Neuronal stem cell (in vitro differentiated cells): ENCODE results near the gene ACTN3.

ENCODE experiments used
- DNase-seq: peaks from one replicate; pipeline ENCODE4 v3.0.0-alpha.2; 2013; ENCODE audit warnings: low spot score
- H2AFZ ChIP-seq: one replicate; pipeline ENCODE4 v1.6.1; 2013; ENCODE audit warnings: mild to moderate bottlenecking, low read length, inconsistent platforms
- H2AK5ac ChIP-seq: 2 replicates; pipeline ENCODE4 v1.6.1; 2013; ENCODE audit warnings: low read depth, mild to moderate bottlenecking, inconsistent platforms, low read length, moderate library complexity, mixed read lengths
- H2BK120ac ChIP-seq: 2 replicates; pipeline ENCODE4 v1.6.1; 2013; ENCODE audit warnings: low read depth, mild to moderate bottlenecking, inconsistent platforms, low read length, moderate library complexity, mixed read lengths
- H2BK12ac ChIP-seq: one replicate; pipeline ENCODE4 v1.6.1; 2013; ENCODE audit warnings: low read length, inconsistent platforms
- H2BK15ac ChIP-seq: 2 replicates; pipeline ENCODE4 v1.6.1; 2013; ENCODE audit warnings: mild to moderate bottlenecking, low read length, inconsistent platforms, mixed read lengths
- H2BK5ac ChIP-seq: one replicate; pipeline ENCODE4 v1.6.1; 2013; ENCODE audit warnings: inconsistent platforms, mild to moderate bottlenecking, low read length, moderate library complexity
- H3K14ac ChIP-seq: one replicate; pipeline ENCODE4 v1.6.1; 2013; ENCODE audit warnings: low read length, inconsistent platforms
- H3K18ac ChIP-seq: 2 replicates; pipeline ENCODE4 v1.6.1; 2013; ENCODE audit warnings: low read length, inconsistent platforms
- H3K23ac ChIP-seq: 2 replicates; pipeline ENCODE4 v1.6.1; 2013; ENCODE audit warnings: low read depth, mild to moderate bottlenecking, mixed read lengths, low read length, inconsistent platforms; ENCODE audit not compliant: poor library complexity
- H3K27ac ChIP-seq: replicated peaks from 3 replicates; pipeline ENCODE4 v1.5.1; 2013; ENCODE audit warnings: low read length, inconsistent platforms
- H3K27me3 ChIP-seq, 3 experiments: 2 replicates each; pipeline ENCODE4 v1.6.1; 2013; ENCODE audit warnings: low read length in 3 of 3, mild to moderate bottlenecking in 2 of 3, inconsistent platforms in 1 of 3, low read depth in 1 of 3, mixed read lengths in 1 of 3, moderate library complexity in 1 of 3; ENCODE audit not compliant: control insufficient read depth in 3 of 3, insufficient read depth in 3 of 3
- H3K36me3 ChIP-seq, 2 donors: replicated peaks in 1 of 2; 2 replicates each; pipeline ENCODE4 v1.6.1; 2013; ENCODE audit warnings: low read length in 2 of 2; ENCODE audit not compliant: control insufficient read depth in 2 of 2, insufficient read depth in 2 of 2
- H3K4ac ChIP-seq: 2 replicates; pipeline ENCODE4 v1.6.1; 2013; ENCODE audit warnings: inconsistent platforms, mild to moderate bottlenecking, low read length, moderate library complexity
- H3K4me1 ChIP-seq, 2 donors: 1 replicate in 1 of 2; 2 replicates in 1 of 2; pipeline ENCODE4 v1.6.1; 2013; ENCODE audit warnings: low read length in 2 of 2, low read depth in 1 of 2; ENCODE audit not compliant: control insufficient read depth in 2 of 2, insufficient read depth in 1 of 2
- H3K4me2 ChIP-seq: one replicate; pipeline ENCODE4 v1.6.1; 2013; ENCODE audit warnings: mild to moderate bottlenecking, low read length, inconsistent platforms; ENCODE audit not compliant: insufficient read depth, poor library complexity, severe bottlenecking
- H3K4me3 ChIP-seq, 2 donors: 2 replicates each; pipeline ENCODE4 v1.5.1; 2013; ENCODE audit warnings: low read length in 2 of 2, mild to moderate bottlenecking in 2 of 2, inconsistent platforms in 1 of 2, moderate library complexity in 1 of 2
- H3K79me1 ChIP-seq: one replicate; pipeline ENCODE4 v1.6.1; 2013; ENCODE audit warnings: low read depth, mild to moderate bottlenecking, inconsistent platforms, low read length, moderate library complexity
- H3K9ac ChIP-seq: one replicate; pipeline ENCODE4 v1.6.1; 2013; ENCODE audit warnings: mild to moderate bottlenecking, low read depth, low read length, inconsistent platforms; ENCODE audit not compliant: poor library complexity
- H3K9me3 ChIP-seq, 2 donors: replicated peaks in 1 of 2; 2 replicates each; pipeline versions ENCODE3 to v1.6.1; 2013; ENCODE audit warnings: low read length in 2 of 2, mild to moderate bottlenecking in 2 of 2, inconsistent platforms in 1 of 2, low read depth in 1 of 2, mixed read lengths in 1 of 2, moderate library complexity in 1 of 2; ENCODE audit not compliant: control insufficient read depth in 2 of 2, insufficient read depth in 1 of 2
- H4K8ac ChIP-seq: one replicate; pipeline ENCODE4 v1.6.1; 2013; ENCODE audit warnings: low read depth, mild to moderate bottlenecking, inconsistent platforms, low read length, moderate library complexity
- H4K91ac ChIP-seq: one replicate; pipeline ENCODE4 v1.6.1; 2013; ENCODE audit warnings: low read length, low read depth, mild to moderate bottlenecking, inconsistent platforms; ENCODE audit not compliant: poor library complexity
- WGBS, 2 donors: extraction: QIAGEN DNeasy Blood & Tissue Kit; methylation state at CpG; one replicate each; pipeline ENCODE4 v1.1.7; 2013; ENCODE audit warnings: missing lambda C conversion rate in 2 of 2, mixed read lengths in 1 of 2; ENCODE audit not compliant: insufficient read length in 2 of 2, insufficient replicate concordance in 1 of 2; ENCODE audit errors: extremely low coverage in 2 of 2; 5-methylcytosine and 5-hydroxymethylcytosine counted together

The ACTN3 gene

GRCh38 chr11:66598993-66599392 lies 52.3 kb downstream of the ACTN3 start:
- no peaks in the 10 kb centered on the region for H3K27me3 ChIP-seq
- peaks cover 0 to 11% of the 10 kb centered on the region in 2 donors for H3K4me1 ChIP-seq
- no peak overlapping the region for H2BK120ac ChIP-seq
- DNase-seq, result no peak
- H3K4ac ChIP-seq, result no peak overlapping the region
- H3K23ac ChIP-seq, result no peak overlapping the region
- peaks cover 2% of the 10 kb centered on the region for H3K79me1 ChIP-seq
- H3K4me3 ChIP-seq, result no peak overlapping the region
- H3K18ac ChIP-seq, result no peak overlapping the region
- no peak overlapping the region for H2AFZ ChIP-seq
- peaks cover 0 to 3% of the 10 kb centered on the region in 2 donors for H3K9me3 ChIP-seq
- no peak overlapping the region for H2BK12ac ChIP-seq
- H3K4me2 ChIP-seq, result no peak overlapping the region
- H3K36me3 ChIP-seq, result peaks cover 19 to 57% of the 10 kb centered on the region in 2 donors
- no peak overlapping the region for H3K9ac ChIP-seq
- H3K27ac ChIP-seq, result no peak overlapping the region
- no CpG with 5 or more reads among the region's 6 CpGs for WGBS, 2 donors
- no peak overlapping the region for H2BK15ac ChIP-seq
- H4K91ac ChIP-seq, result no peak overlapping the region
- no peak overlapping the region for H4K8ac ChIP-seq
- H2BK5ac ChIP-seq, result no peak overlapping the region
- H3K14ac ChIP-seq, result no peak overlapping the region
- H2AK5ac ChIP-seq, result no peak overlapping the region

DNA sequence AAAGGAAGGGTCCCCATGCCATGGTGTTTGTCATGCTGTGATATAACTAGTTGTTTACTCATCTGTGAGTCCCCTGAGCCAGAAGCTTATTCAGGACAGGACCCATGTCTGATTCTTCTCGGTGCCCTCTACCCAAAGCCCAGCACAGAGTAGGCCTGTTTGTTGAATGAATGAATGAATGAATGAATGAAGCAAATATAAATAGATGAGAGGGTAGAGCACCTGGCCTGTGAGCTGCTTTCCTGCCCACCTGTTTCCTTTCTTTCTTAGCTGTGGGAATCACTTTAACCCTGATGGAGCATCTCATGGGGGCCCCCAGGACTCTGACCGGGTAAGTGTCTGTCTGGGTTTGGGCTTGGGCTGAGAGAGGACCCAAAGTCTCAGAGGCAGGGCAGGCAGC lies 53.5 kb downstream of the ACTN3 start:
- H2BK120ac ChIP-seq, result no peak overlapping the region
- peaks cover 0 to 7% of the 10 kb centered on the region in 2 donors for H3K4me1 ChIP-seq
- DNase-seq, result no peak
- H2BK5ac ChIP-seq, result no peak overlapping the region
- H3K27me3 ChIP-seq, result no peaks in the 10 kb centered on the region
- no peak overlapping the region for H2AFZ ChIP-seq
- H3K4ac ChIP-seq, result no peak overlapping the region
- H2AK5ac ChIP-seq, result no peak overlapping the region
- peaks cover 28 to 69% of the 10 kb centered on the region in 2 donors for H3K36me3 ChIP-seq
- H3K4me3 ChIP-seq, result no peak overlapping the region
- no peak overlapping the region for H3K4me2 ChIP-seq
- H3K14ac ChIP-seq, result no peak overlapping the region
- no peak overlapping the region for H3K27ac ChIP-seq
- no peak overlapping the region for H3K23ac ChIP-seq
- no CpG with 5 or more reads among the region's 2 CpGs for WGBS, 2 donors
- peaks cover 0 to 3% of the 10 kb centered on the region in 2 donors for H3K9me3 ChIP-seq
- no peak overlapping the region for H2BK12ac ChIP-seq
- peaks cover 2% of the 10 kb centered on the region for H3K79me1 ChIP-seq
- no peak overlapping the region for H4K91ac ChIP-seq
- no peak overlapping the region for H2BK15ac ChIP-seq
- no peak overlapping the region for H3K9ac ChIP-seq
- no peak overlapping the region for H4K8ac ChIP-seq
- H3K18ac ChIP-seq, result no peak overlapping the region

DNA sequence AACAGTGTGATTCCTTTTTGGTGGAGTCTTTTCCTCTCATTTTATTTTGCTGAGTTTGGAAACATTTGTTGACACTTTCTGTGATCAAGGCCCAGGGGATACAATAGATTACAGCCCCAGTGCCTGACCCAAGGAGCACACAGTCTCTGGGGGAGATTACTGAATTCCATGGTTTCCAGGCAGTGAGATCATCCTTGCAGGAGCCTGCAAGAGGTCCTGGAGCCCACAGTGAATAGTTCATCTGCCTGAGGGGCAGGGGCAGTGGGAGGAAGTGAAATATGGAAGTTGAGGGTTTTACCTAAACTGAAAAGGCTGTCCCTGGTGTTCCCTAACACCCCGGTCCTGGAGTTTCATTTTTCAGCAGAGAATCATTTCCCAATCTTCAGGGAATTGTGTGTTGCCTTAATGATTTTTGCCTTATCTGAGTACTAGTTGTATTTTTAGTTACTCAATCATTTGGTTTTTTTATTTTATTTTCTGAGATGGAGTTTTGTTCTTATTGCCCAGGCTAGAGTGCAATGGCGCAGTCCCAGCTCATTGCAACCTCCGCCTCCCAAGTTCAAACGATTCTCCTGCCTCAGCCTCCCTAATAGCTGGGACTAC lies 54.0 kb downstream of the ACTN3 start:
- no peak for DNase-seq
- Histone ChIP-seq H3K9ac (no peak overlapping the region), H3K79me1 (peaks cover 2% of the 10 kb centered on the region), H3K4me1 (peaks cover 0 to 2% of the 10 kb centered on the region in 2 donors), H3K18ac (no peak overlapping the region), H2AFZ (no peak overlapping the region), H3K27me3 (no peaks in the 10 kb centered on the region), H4K91ac (no peak overlapping the region), H3K4me2 (no peak overlapping the region), H3K36me3 (peaks cover 33 to 71% of the 10 kb centered on the region in 2 donors), H2BK5ac (no peak overlapping the region), H3K27ac (no peak overlapping the region), H3K9me3 (peaks cover 0 to 3% of the 10 kb centered on the region in 2 donors), H2BK15ac (no peak overlapping the region), H3K4ac (no peak overlapping the region), H2BK120ac (no peak overlapping the region), H2BK12ac (no peak overlapping the region), H3K4me3 (no peak overlapping the region), H3K14ac (no peak overlapping the region), H4K8ac (no peak overlapping the region), H3K23ac (no peak overlapping the region), H2AK5ac (no peak overlapping the region)
- WGBS, 2 donors, result no CpG with 5 or more reads among the region's 4 CpGs

GRCh38 chr11:66603072-66603471 lies 56.4 kb downstream of the ACTN3 start:
- Histone ChIP-seq H3K14ac (peak overlapping the region; percentile 91), H2BK120ac (no peak overlapping the region), H3K23ac (no peak overlapping the region), H3K36me3 (peaks cover 34 to 82% of the 10 kb centered on the region in 2 donors), H2BK5ac (no peak overlapping the region), H3K9me3 (peaks cover 0 to 1% of the 10 kb centered on the region in 2 donors), H3K79me1 (no peaks in the 10 kb centered on the region), H3K9ac (peak overlapping the region; percentile 63), H2AFZ (no peak overlapping the region), H4K91ac (no peak overlapping the region), H3K18ac (no peak overlapping the region), H2BK15ac (no peak overlapping the region), H2AK5ac (no peak overlapping the region), H3K4me1 (peaks cover 0 to 1% of the 10 kb centered on the region in 2 donors), H3K4me2 (no peak overlapping the region), H3K4me3 (no peak overlapping the region), H3K4ac (no peak overlapping the region), H3K27me3 (no peaks in the 10 kb centered on the region), H2BK12ac (no peak overlapping the region), H3K27ac (no peak overlapping the region), H4K8ac (no peak overlapping the region)
- DNase-seq, result no peak
- no CpG with 5 or more reads among the region's 6 CpGs for WGBS, 2 donors
